Activated CD4-positive, CD25-positive, alpha-beta regulatory T cell (primary cell): ENCODE measurements around the gene GATAD2A.

Experiments used
- DNase-seq, 4 experiments: peaks; one replicate each; lab custom pipeline; 2025; lab: John Stamatoyannopoulos, UW

GATAD2A gene

GRCh38 chr19:19421299-19421696 is 15.8 kb downstream of the GATAD2A start:
- no peak for DNase-seq

- DNase-seq, result no peak
Observed at GRCh38 chr19:19422156-19422555, 16.7 kb downstream of the GATAD2A start.

- no peak for DNase-seq
Observed at GRCh38 chr19:19423322-19423721, 17.8 kb downstream of the GATAD2A start.

- DNase-seq, result no peak
Observed at GRCh38 chr19:19425170-19425875, 19.8 kb downstream of the GATAD2A start.

- DNase-seq, result no peak
Observed at GRCh38 chr19:19426216-19426615, 20.7 kb downstream of the GATAD2A start.

- no peak for DNase-seq
Observed at GRCh38 chr19:19426799-19427198, 21.3 kb downstream of the GATAD2A start.

GRCh38 chr19:19427302-19427701 is 21.8 kb downstream of the GATAD2A start:
- DNase-seq, result no peak

GRCh38 chr19:19427944-19428343 is 22.5 kb downstream of the GATAD2A start:
- DNase-seq, result no peak

GRCh38 chr19:19428746-19429145 is 23.3 kb downstream of the GATAD2A start:
- DNase-seq, result no peak

GRCh38 chr19:19429361-19429760 is 23.9 kb downstream of the GATAD2A start:
- DNase-seq, result no peak

GRCh38 chr19:19432732-19433131 is 27.3 kb downstream of the GATAD2A start:
- DNase-seq, result no peak

GRCh38 chr19:19433666-19434213 is 28.3 kb downstream of the GATAD2A start:
- DNase-seq, result no peak

- DNase-seq, result no peak
Observed at GRCh38 chr19:19434483-19435045, 29.1 kb downstream of the GATAD2A start.

GRCh38 chr19:19436137-19436691 is 30.7 kb downstream of the GATAD2A start:
- no peak for DNase-seq

- DNase-seq, result no peak
Observed at GRCh38 chr19:19438366-19439175, 33.1 kb downstream of the GATAD2A start.

- no peak for DNase-seq
Observed at GRCh38 chr19:19439176-19439482, 33.7 kb downstream of the GATAD2A start.

- DNase-seq, result no peak
Observed at GRCh38 chr19:19443283-19443682, 37.8 kb downstream of the GATAD2A start.

GRCh38 chr19:19443902-19444680 is 38.6 kb downstream of the GATAD2A start:
- no peak for DNase-seq

- no peak for DNase-seq
Observed at GRCh38 chr19:19444681-19445155, 39.2 kb downstream of the GATAD2A start.

- DNase-seq, result no peak
Observed at GRCh38 chr19:19445288-19445687, 39.8 kb downstream of the GATAD2A start.

- DNase-seq, result no peak
Observed at GRCh38 chr19:19445911-19446361, 40.5 kb downstream of the GATAD2A start.
